ENCODE data around the gene SOX12. TPM values are rescaled to one million over a fixed set of nuclear protein-coding genes. Genes with fewer than 3 reads are reported as not detected.
A peak's percentile ranks its signal among the peaks of the same experiment; 100 is the strongest.
"Not testable (repeated sequence)": the region's sequence is repeated elsewhere in the genome, so short reads cannot be mapped to it uniquely, and the experiment has no call there.

Gene SOX12
- total RNA-seq, 2 experiments from 2014 or later = 11.6 to 11.9 TPM

DNA sequence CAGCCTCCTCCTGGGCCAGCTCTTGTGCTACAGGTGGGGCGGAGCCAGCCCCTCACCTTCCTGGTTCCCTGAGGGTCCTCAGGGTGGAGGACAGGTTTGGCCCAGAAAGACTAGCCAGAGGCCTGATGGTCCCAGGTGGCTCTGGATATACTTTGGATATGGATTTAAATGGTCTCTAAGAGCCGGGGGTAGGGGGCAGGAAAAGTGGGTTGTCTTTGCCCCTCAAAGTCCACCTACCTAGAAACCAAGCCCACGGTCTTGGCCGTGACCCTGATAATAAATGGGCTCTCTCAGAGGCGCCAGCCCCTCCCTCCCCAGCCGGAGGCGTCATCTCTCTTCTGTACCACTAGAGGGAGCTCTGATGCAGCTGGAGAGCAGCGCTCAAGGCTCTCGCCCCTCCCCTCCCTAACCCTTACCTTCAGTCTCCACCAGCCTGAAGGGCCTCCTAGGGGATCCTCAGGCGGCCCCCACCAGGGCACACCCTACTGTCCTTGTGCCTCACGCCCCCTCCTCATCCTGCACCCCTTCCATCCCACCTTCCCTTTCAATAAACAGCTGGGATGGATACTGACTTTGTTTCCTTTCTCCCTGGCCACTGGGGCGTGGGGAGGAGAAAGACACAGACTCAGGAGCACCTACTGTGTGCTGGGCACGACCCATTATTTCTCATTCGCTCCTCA, 29.1 kb downstream of the SOX12 start:
- no peaks in the 10 kb centered on the region for H3K9me3 ChIP-seq (ENCODE audit: control insufficient read depth in 1 of 2, insufficient read depth in 1 of 2, low read length in 2 of 2)
- no peaks in the 10 kb centered on the region for H3K4me1 Mint-ChIP-seq (ENCODE audit: low read depth)
- no peaks in the 10 kb centered on the region for H3K36me3 Mint-ChIP-seq (ENCODE audit: low read depth)
- no peaks in the 10 kb centered on the region for H3K27me3 Mint-ChIP-seq
- no peak overlapping the region for H3K4me3 ChIP-seq (ENCODE audit: low read length)
- intact Hi-C loops (cut with DNase I, micrococcal nuclease) = loop anchor here (1.0 to 5.0 kb wide), 7 partner anchors 52 to 314 kb away; no protein-coding TSS in a partner anchor
- ATAC-seq (ENCODE audit: poor library complexity) (peak; percentile 100), DNase-seq (peak; percentile 64 to 91 (median 74))
- peaks cover 8% of the 10 kb centered on the region for H3K4me1 ChIP-seq (ENCODE audit: insufficient read depth, low read length)
- TF ChIP-seq, protein P1, sequence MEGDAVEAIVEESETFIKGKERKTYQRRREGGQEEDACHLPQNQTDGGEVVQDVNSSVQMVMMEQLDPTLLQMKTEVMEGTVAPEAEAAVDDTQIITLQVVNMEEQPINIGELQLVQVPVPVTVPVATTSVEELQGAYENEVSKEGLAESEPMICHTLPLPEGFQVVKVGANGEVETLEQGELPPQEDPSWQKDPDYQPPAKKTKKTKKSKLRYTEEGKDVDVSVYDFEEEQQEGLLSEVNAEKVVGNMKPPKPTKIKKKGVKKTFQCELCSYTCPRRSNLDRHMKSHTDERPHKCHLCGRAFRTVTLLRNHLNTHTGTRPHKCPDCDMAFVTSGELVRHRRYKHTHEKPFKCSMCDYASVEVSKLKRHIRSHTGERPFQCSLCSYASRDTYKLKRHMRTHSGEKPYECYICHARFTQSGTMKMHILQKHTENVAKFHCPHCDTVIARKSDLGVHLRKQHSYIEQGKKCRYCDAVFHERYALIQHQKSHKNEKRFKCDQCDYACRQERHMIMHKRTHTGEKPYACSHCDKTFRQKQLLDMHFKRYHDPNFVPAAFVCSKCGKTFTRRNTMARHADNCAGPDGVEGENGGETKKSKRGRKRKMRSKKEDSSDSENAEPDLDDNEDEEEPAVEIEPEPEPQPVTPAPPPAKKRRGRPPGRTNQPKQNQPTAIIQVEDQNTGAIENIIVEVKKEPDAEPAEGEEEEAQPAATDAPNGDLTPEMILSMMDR (IDR thresholded peaks at IDR 0.05) = peak; percentile 96
- no peaks in the 10 kb centered on the region for H3K27me3 ChIP-seq (ENCODE audit: control insufficient read depth in 1 of 2, insufficient read depth in 2 of 2, low read length in 2 of 2)
- CTCF ChIA-PET = interaction anchor here (0.6 to 2.1 kb wide), 13 partner anchors 8 to 291 kb away, joined by 3 to 14 read pairs (median 4); no protein-coding TSS in a partner anchor
- no peaks in the 10 kb centered on the region for H3K36me3 ChIP-seq (ENCODE audit: insufficient read depth, low read length)
- H3K9me3 Mint-ChIP-seq = no peaks in the 10 kb centered on the region
- H3K27ac Mint-ChIP-seq = no peak overlapping the region
- POLR2A ChIA-PET = no interaction called here
- no peak overlapping the region for H3K27ac ChIP-seq (ENCODE audit: low read depth in 1 of 2, low read length in 2 of 2)
- H3K4me3 Mint-ChIP-seq = no peak overlapping the region

DNA sequence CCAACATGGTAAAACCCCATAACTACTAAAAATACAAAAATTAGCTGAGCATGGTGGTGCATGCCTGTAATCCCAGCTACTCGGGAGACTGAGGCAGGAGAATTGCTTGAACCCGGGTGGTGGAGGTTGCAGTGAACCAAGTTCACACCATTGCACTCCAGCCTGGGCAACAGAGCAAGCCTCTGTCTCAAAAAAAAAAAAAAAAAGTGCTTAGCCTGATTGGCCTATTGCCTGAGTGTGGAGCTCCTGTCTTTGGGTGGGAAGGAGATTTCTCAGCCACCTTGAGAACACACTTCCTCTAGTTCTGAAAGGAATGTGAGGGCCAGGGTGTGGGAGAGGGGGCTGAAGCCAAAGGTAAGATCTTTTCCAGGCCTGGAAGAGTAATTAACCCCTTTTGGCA, 30.8 kb downstream of the SOX12 start:
- DNase-seq; ATAC-seq (ENCODE audit: poor library complexity); H3K36me3 ChIP-seq (ENCODE audit: insufficient read depth, low read length); H3K27me3 Mint-ChIP-seq; H3K27ac Mint-ChIP-seq; POLR2A ChIA-PET; H3K4me3 Mint-ChIP-seq; H3K4me1 ChIP-seq (ENCODE audit: insufficient read depth, low read length); H3K4me1 Mint-ChIP-seq (ENCODE audit: low read depth); H3K9me3 ChIP-seq (ENCODE audit: control insufficient read depth in 1 of 2, insufficient read depth in 1 of 2, low read length in 2 of 2); H3K4me3 ChIP-seq (ENCODE audit: low read length); CTCF ChIA-PET; H3K27me3 ChIP-seq (ENCODE audit: control insufficient read depth in 1 of 2, insufficient read depth in 2 of 2, low read length in 2 of 2); H3K27ac ChIP-seq (ENCODE audit: low read depth in 1 of 2, low read length in 2 of 2); H3K36me3 Mint-ChIP-seq (ENCODE audit: low read depth); H3K9me3 Mint-ChIP-seq: not testable (repeated sequence)
- intact Hi-C loops (cut with DNase I, micrococcal nuclease) = loop anchor here in 1 of 2 experiments (5.0 kb wide), 1 partner anchor 291 kb away; no protein-coding TSS in a partner anchor

DNA sequence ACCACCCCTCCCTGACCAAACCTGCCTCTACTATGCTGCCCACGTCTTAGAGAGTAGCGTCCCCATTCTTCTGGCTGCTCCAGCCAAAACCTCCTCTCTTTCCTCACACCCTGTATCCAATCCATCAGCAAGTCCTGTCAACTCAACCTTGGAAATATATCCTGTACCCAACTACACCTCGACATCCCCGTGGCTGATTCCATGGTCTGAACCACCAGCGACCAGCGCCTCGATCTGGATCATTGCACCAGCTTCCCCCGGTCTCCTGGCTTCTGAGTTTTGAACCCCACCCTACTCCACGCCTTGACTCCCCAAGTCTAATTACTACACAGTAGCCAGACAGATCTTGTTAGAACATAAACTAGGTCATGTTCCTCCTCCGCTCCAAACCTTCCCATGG, 31.4 kb downstream of the SOX12 start:
- ATAC-seq (ENCODE audit: poor library complexity) (no peak), DNase-seq (no peak)

More for the DNA sequence above, 31.4 kb downstream of the SOX12 start:
- POLR2A ChIA-PET = no interaction called here
- H3K36me3 Mint-ChIP-seq (ENCODE audit: low read depth) = no peaks in the 10 kb centered on the region
- H3K4me3 Mint-ChIP-seq = no peak overlapping the region
- intact Hi-C loops (cut with DNase I, micrococcal nuclease) = loop anchor here in 1 of 2 experiments (5.0 kb wide), 1 partner anchor 291 kb away; no protein-coding TSS in a partner anchor
- Histone ChIP-seq H3K36me3 (ENCODE audit: insufficient read depth, low read length) (no peaks in the 10 kb centered on the region), H3K27ac (ENCODE audit: low read depth in 1 of 2, low read length in 2 of 2) (no peak overlapping the region), H3K4me3 (ENCODE audit: low read length) (no peak overlapping the region), H3K9me3 (ENCODE audit: control insufficient read depth in 1 of 2, insufficient read depth in 1 of 2, low read length in 2 of 2) (no peaks in the 10 kb centered on the region), H3K27me3 (ENCODE audit: control insufficient read depth in 1 of 2, insufficient read depth in 2 of 2, low read length in 2 of 2) (no peaks in the 10 kb centered on the region), H3K4me1 (ENCODE audit: insufficient read depth, low read length) (peaks cover 8% of the 10 kb centered on the region)
- CTCF ChIA-PET = no interaction called here
- H3K9me3 Mint-ChIP-seq = no peaks in the 10 kb centered on the region
- no peaks in the 10 kb centered on the region for H3K4me1 Mint-ChIP-seq (ENCODE audit: low read depth)
- H3K27me3 Mint-ChIP-seq = no peaks in the 10 kb centered on the region
- TF ChIP-seq, protein P1 (IDR thresholded peaks at IDR 0.05) = no peak
- H3K27ac Mint-ChIP-seq = no peak overlapping the region

All from CD4-positive, alpha-beta T cell (primary cell).